Keratinocyte (primary cell): ENCODE measurements around the gene FAM136A. TPM values are rescaled to one million over a fixed set of nuclear protein-coding genes. Genes with fewer than 3 reads are reported as not detected.

Source experiments
- DNase-seq: peaks from one replicate; pipeline ENCODE4 v3.0.0-alpha.2; 2011; ENCODE audit warnings: low read depth, missing footprints, low spot score
- FAIRE-seq: peaks from 2 replicates; lab custom pipeline; 2011; peaks lifted over from hg19 to GRCh38; lab: Jason Lieb, UNC
- H2AFZ ChIP-seq: 2 replicates; pipeline ENCODE4 v1.6.0; 2012; ENCODE audit warnings: low read length, control low read depth, inconsistent platforms; ENCODE audit not compliant: control insufficient read depth
- H3K27ac ChIP-seq: 2 replicates; pipeline ENCODE4 v1.5.1; 2011; ENCODE audit warnings: low read length; ENCODE audit not compliant: control insufficient read depth, insufficient read depth
- H3K27me3 ChIP-seq: 3 replicates; pipeline ENCODE4 v1.6.0; 2011; ENCODE audit warnings: low read length; ENCODE audit not compliant: control insufficient read depth, insufficient read depth; ENCODE audit errors: extremely low read depth
- H3K36me3 ChIP-seq, 2 experiments: 2 replicates in 1 of 2; 3 replicates in 1 of 2; pipeline ENCODE4 v1.5.1; 2011; ENCODE audit warnings: low read length in 2 of 2, mild to moderate bottlenecking in 1 of 2; ENCODE audit not compliant: control insufficient read depth in 2 of 2, insufficient read depth in 2 of 2; ENCODE audit errors: extremely low read depth in 1 of 2
- H3K4me1 ChIP-seq: 3 replicates; pipeline ENCODE4 v1.5.1; 2011; ENCODE audit warnings: low read length; ENCODE audit not compliant: control insufficient read depth, insufficient read depth; ENCODE audit errors: extremely low read depth
- H3K4me2 ChIP-seq: 3 replicates; pipeline ENCODE4 v1.6.0; 2011; ENCODE audit warnings: low read depth, low read length; ENCODE audit not compliant: control insufficient read depth, insufficient read depth; ENCODE audit errors: extremely low read depth
- H3K4me3 ChIP-seq, 3 experiments: fragments of 200-600 bp in 1 of 3; sonication (generic) in 1 of 3; 2 replicates in 2 of 3; 3 replicates in 1 of 3; pipeline ENCODE4 v1.5.1; 2011 to 2016; ENCODE audit warnings: low read length in 3 of 3, mild to moderate bottlenecking in 3 of 3, control low read depth in 2 of 3, inconsistent platforms in 1 of 3, low read depth in 1 of 3, mixed read lengths in 1 of 3, mixed run types in 1 of 3, moderate library complexity in 1 of 3; ENCODE audit not compliant: control insufficient read depth in 2 of 3, insufficient read depth in 2 of 3; ENCODE audit errors: extremely low read depth in 1 of 3
- H3K79me2 ChIP-seq: 2 replicates; pipeline ENCODE4 v1.6.0; 2012; ENCODE audit warnings: low read length; ENCODE audit not compliant: control insufficient read depth, insufficient read depth
- H3K9ac ChIP-seq: 3 replicates; pipeline ENCODE4 v1.6.0; 2011; ENCODE audit warnings: low read length; ENCODE audit not compliant: control insufficient read depth, insufficient read depth; ENCODE audit errors: extremely low read depth
- H3K9me1 ChIP-seq: 3 replicates; pipeline ENCODE4 v1.6.0; 2011; ENCODE audit warnings: low read length; ENCODE audit not compliant: control insufficient read depth, insufficient read depth; ENCODE audit errors: extremely low read depth
- H3K9me3 ChIP-seq: 2 replicates; pipeline ENCODE4 v1.5.1; 2012; ENCODE audit warnings: low read depth, low read length; ENCODE audit not compliant: control insufficient read depth
- H4K20me1 ChIP-seq: 3 replicates; pipeline ENCODE4 v1.6.0; 2011; ENCODE audit warnings: low read length; ENCODE audit not compliant: control insufficient read depth, insufficient read depth; ENCODE audit errors: extremely low read depth
- EZH2 ChIP-seq: IDR thresholded peaks from one replicate; pipeline ENCODE4 v1.6.1; 2012; ENCODE audit warnings: inconsistent platforms, mild to moderate bottlenecking, low read length, moderate library complexity
- dilution Hi-C: fragments of 300-500 bp; cut with MboI; formaldehyde crosslinking; loops from one replicate; pipeline ENCODE4 v1.7.0; 2020; ENCODE audit warnings: low sequenced_read_pairs; ENCODE audit not compliant: extremely low pct_ligation_motif_present
- polyA plus RNA-seq, 5 experiments: library from polyadenylated mRNA; depleted of rRNA in 3 of 5; stranded (reverse) in 3 of 5; stranded (forward) in 1 of 5; unstranded in 1 of 5; fragments of >200 nt; gene quantifications; 1 replicate in 1 of 5; 2 replicates in 3 of 5; 3 replicates in 1 of 5; pipeline versions ENCODE4 v1.2.1 to v1.2.3, GENCODE V29; 2011 to 2012; ENCODE audit warnings: missing spikeins in 2 of 5, low read depth in 1 of 5, low replicate concordance in 1 of 5
- TF ChIP-seq, protein P1 (sequence below), 3 experiments: IDR thresholded peaks in 1 of 3; conservative IDR thresholded peaks in 1 of 3; optimal IDR thresholded peaks in 1 of 3; 2 replicates in 2 of 3; 3 replicates in 1 of 3; pipeline versions ENCODE3 to v1.5.1; 2011; ENCODE audit warnings: low read length in 3 of 3, mild to moderate bottlenecking in 3 of 3, moderate library complexity in 2 of 3, control low read depth in 1 of 3, inconsistent platforms in 1 of 3; ENCODE audit not compliant: insufficient read depth in 2 of 3; ENCODE audit errors: extremely low read depth in 1 of 3

Gene FAM136A
- polyA plus RNA-seq, 1 donor (not counting 4 experiments of a cell fraction or from before 2014, with no cell fraction given): 35.8 TPM

DNA sequence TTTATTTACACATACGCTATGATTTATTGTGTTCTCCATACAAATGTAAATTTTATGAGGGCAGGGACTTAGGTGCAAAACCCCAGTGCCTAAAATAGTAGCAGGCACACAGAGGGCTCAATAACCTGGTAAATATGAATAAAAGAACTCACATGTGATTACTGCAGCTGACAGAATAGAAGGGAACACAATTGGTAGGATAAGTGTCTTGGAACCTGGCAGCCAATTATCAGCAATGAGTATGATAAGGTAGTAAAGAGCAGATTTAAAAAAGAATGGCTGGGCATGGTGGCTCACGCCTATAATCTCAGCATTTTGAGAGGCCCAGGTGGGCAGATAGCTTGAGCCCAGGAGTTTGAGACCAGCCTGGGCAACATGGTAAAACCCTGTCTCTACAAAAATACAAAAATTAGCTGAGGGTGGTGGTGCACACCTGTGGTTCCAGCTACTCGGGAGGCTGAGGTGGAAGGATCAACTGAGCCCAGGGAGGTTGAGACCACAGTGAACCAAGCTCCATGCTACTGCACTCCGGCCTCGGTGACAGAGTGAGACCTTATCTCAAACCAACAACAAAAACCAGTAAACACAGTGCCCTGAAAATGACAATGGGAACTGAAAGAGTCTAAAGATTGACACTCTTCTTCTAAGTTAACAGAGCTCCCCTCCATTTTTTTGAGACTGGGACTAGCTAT, 18.2 kb downstream of the FAM136A start:
- no peaks in the 10 kb centered on the region for H3K4me1 ChIP-seq
- no peaks in the 10 kb centered on the region for H3K27me3 ChIP-seq
- H3K9ac ChIP-seq: no peak overlapping the region
- no peak for DNase-seq
- no peak overlapping the region for H3K4me3 ChIP-seq
- dilution Hi-C loops: no loop called here
- peaks cover 4% of the 10 kb centered on the region for H4K20me1 ChIP-seq
- H3K4me2 ChIP-seq: no peak overlapping the region
- H3K9me1 ChIP-seq: no peaks in the 10 kb centered on the region
- H3K36me3 ChIP-seq: peaks cover 9 to 37% of the 10 kb centered on the region in 2 experiments
- TF ChIP-seq, protein P1, sequence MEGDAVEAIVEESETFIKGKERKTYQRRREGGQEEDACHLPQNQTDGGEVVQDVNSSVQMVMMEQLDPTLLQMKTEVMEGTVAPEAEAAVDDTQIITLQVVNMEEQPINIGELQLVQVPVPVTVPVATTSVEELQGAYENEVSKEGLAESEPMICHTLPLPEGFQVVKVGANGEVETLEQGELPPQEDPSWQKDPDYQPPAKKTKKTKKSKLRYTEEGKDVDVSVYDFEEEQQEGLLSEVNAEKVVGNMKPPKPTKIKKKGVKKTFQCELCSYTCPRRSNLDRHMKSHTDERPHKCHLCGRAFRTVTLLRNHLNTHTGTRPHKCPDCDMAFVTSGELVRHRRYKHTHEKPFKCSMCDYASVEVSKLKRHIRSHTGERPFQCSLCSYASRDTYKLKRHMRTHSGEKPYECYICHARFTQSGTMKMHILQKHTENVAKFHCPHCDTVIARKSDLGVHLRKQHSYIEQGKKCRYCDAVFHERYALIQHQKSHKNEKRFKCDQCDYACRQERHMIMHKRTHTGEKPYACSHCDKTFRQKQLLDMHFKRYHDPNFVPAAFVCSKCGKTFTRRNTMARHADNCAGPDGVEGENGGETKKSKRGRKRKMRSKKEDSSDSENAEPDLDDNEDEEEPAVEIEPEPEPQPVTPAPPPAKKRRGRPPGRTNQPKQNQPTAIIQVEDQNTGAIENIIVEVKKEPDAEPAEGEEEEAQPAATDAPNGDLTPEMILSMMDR (optimal IDR thresholded peaks at IDR 0.05 in 1 of 3, IDR thresholded peaks at IDR 0.05 in 1 of 3, conservative IDR thresholded peaks at IDR 0.05 in 1 of 3; ENCODE audit: extremely low read depth in 1 of 3, insufficient read depth in 2 of 3, low read length in 3 of 3): no peak
- no peak for TF ChIP-seq EZH2
- FAIRE-seq: no peak
- no peak overlapping the region for H3K27ac ChIP-seq
- no peak overlapping the region for H2AFZ ChIP-seq
- H3K9me3 ChIP-seq: no peaks in the 10 kb centered on the region
- H3K79me2 ChIP-seq: peaks cover 54% of the 10 kb centered on the region

DNA sequence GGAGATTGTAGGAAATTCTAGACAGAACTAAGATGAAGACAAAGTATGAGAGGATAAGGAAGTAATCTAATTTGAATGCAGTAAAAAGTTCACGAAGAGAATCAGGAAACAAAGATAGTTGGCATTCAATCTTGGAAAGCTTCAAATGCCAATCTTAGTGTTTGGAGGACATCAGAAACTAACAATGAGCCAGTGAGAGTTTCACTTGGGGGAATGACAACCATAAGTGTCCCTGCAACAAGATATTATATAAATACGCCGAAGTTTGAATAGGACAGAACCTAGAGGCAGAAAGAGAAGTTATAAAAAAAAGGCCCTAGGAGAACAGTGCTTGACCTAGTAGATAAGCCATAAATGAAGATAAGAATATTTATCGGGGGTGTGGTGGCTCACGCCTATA, 19.4 kb downstream of the FAM136A start:
- dilution Hi-C loops: no loop called here
- no peaks in the 10 kb centered on the region for H3K4me1 ChIP-seq
- FAIRE-seq: no peak

More for the DNA sequence above, 19.4 kb downstream of the FAM136A start:
- Histone ChIP-seq H3K4me2 (no peak overlapping the region), H3K27me3 (no peaks in the 10 kb centered on the region), H3K4me3 (no peak overlapping the region), H3K79me2 (peaks cover 44% of the 10 kb centered on the region), H3K9ac (no peak overlapping the region), H3K27ac (no peak overlapping the region), H3K9me1 (no peaks in the 10 kb centered on the region), H4K20me1 (peaks cover 4% of the 10 kb centered on the region), H3K36me3 (peaks cover 11 to 26% of the 10 kb centered on the region in 2 experiments), H3K9me3 (no peaks in the 10 kb centered on the region), H2AFZ (no peak overlapping the region)
- TF ChIP-seq, protein P1 (optimal IDR thresholded peaks at IDR 0.05 in 1 of 3, IDR thresholded peaks at IDR 0.05 in 1 of 3, conservative IDR thresholded peaks at IDR 0.05 in 1 of 3; ENCODE audit: extremely low read depth in 1 of 3, insufficient read depth in 2 of 3, low read length in 3 of 3): no peak
- no peak for TF ChIP-seq EZH2
- no peak for DNase-seq
